Activated T-cell treated with anti-CD3 and anti-CD28 coated beads, Interleukin-2, amount 50 U/mL, for 24 hours (primary cell): ENCODE data around the gene AQR.
A peak's percentile ranks its signal among the peaks of the same experiment; 100 is the strongest.
"Not testable (repeated sequence)": the region's sequence is repeated elsewhere in the genome, so short reads cannot be mapped to it uniquely, and the experiment has no call there.

ENCODE experiments used
- DNase-seq: peaks from one replicate; pipeline ENCODE4 v3.0.0-alpha.2; 2020
- H3K27ac Mint-ChIP-seq: 2 replicates; pipeline ENCODE4 v1.8.0; 2020; ENCODE audit warnings: mild to moderate bottlenecking, mixed read lengths
- H3K27me3 Mint-ChIP-seq: 2 replicates; pipeline ENCODE4 v1.8.0; 2020; ENCODE audit warnings: mixed read lengths
- H3K36me3 Mint-ChIP-seq: 2 replicates; pipeline ENCODE4 v1.8.0; 2020; ENCODE audit warnings: low read depth, mixed read lengths
- H3K4me1 Mint-ChIP-seq: 2 replicates; pipeline ENCODE4 v1.8.0; 2020; ENCODE audit warnings: low read depth, mixed read lengths
- H3K4me3 Mint-ChIP-seq: 2 replicates; pipeline ENCODE4 v1.8.0; 2020; ENCODE audit warnings: mild to moderate bottlenecking, moderate library complexity, mixed read lengths
- H3K9me3 Mint-ChIP-seq: 2 replicates; pipeline ENCODE4 v1.8.0; 2020; ENCODE audit warnings: mixed read lengths

Gene AQR

DNA sequence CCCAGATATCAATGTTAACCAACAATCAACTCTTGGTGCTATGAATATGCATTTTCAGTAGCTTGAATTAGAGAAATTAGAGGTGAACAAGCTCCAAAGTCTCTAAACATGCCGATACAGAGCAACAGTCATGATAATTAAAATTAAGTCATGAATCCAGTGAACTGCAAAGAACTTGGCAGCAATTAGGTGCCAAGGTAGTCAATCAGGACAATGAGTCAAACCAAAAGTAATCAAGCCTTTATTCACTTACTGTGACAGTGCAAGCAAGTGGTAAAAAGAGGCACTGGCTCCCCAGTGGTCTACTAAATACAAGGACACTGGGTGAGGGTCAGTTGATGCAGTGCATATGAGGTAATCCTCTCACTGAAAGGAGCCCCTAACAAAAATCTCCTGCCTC is 16.8 kb upstream of the AQR start:
- Mint-ChIP-seq H3K27me3 (no peaks in the 10 kb centered on the region), H3K36me3 (peaks cover 65% of the 10 kb centered on the region), H3K9me3 (no peaks in the 10 kb centered on the region), H3K4me3 (peak overlapping the region; percentile 97), H3K27ac (peak overlapping the region; percentile 98), H3K4me1 (peaks cover 50% of the 10 kb centered on the region)
- no peak for DNase-seq

DNA sequence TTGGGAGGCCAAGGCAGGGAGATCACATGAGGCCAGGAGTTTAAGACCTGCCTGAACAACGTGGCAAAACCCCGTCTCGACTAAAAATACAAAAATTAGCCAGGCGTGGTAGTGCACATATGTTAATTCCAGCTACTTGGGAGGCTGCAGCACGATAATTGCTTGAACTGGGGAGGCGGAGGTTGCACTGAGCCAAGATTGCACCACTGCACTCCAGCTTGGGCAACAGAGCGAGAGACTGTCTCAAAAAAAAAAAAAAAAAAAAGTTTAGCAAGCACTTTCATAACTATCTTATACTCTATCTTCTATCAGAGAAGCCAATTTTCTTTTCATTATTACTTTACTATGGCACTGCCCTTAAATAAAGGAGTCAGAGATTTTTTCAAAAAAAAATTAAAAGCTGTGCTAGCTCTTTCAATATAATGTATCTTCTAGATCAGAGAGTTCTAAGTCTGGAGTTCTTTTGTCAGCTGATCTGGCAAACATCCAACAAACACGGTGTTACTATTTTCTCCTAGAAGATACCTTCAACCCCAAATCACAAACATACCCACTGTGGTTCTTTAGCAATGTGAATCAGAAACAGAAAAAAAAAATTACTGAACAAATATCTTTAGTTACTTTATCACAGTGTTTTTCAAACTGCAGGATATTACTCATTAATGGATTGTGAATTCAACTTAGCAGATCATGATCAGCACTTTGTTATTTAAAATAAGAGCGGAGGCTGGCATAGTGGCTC is 15.5 kb upstream of the AQR start:
- H3K4me3 Mint-ChIP-seq = peak overlapping the region; percentile 66
- H3K27me3 Mint-ChIP-seq = no peaks in the 10 kb centered on the region
- H3K27ac Mint-ChIP-seq = peak overlapping the region; percentile 86
- H3K36me3 Mint-ChIP-seq = peaks cover 76% of the 10 kb centered on the region
- H3K4me1 Mint-ChIP-seq = peaks cover 53% of the 10 kb centered on the region
- H3K9me3 Mint-ChIP-seq = no peaks in the 10 kb centered on the region
- no peak for DNase-seq

DNA sequence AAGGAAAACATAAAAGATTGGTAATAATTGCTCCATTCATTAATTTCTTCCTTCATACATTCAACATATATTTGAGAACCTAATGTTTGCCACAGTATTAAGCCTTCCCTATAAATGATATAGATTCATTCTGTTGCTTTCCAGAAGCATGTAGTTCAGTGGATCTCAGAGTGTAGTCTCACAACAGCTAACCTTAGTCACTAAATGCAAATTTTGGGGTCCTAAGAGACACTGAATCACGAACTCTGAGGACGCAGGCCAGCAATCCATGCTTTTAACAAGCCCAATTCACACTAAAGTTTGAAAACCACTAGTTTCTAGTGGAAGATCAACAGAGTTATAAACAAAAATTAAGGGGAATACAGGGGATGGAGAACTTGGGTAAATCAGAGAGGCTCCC is 7.2 kb upstream of the AQR start:
- H3K27ac Mint-ChIP-seq = peak overlapping the region; percentile 63
- DNase-seq = no peak
- H3K9me3 Mint-ChIP-seq = no peaks in the 10 kb centered on the region
- H3K36me3 Mint-ChIP-seq = peaks cover 40% of the 10 kb centered on the region
- no peaks in the 10 kb centered on the region for H3K27me3 Mint-ChIP-seq
- peaks cover 20% of the 10 kb centered on the region for H3K4me1 Mint-ChIP-seq
- H3K4me3 Mint-ChIP-seq = no peak overlapping the region

DNA sequence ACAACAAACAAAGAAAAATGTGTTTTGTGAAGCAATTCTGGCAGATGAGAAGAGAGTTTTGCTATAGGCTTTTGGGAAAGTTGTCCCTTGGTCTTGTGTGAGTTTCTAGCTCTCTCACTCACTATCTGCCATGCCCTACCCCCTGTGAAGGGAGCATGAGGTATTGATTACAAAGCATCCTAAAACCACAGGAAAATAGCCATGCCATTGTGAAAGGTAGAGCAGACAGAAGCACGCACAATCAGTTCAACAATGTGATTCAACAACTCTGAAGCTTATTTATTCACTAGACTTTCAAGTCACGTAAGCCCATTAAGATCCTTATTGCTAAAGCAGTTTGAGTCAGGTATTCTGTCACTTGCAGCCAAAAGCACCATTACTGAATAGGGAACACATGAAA is 6.5 kb upstream of the AQR start:
- Mint-ChIP-seq H3K27ac (peak overlapping the region; percentile 3), H3K4me1 (peaks cover 14% of the 10 kb centered on the region), H3K4me3 (no peak overlapping the region)

DNA sequence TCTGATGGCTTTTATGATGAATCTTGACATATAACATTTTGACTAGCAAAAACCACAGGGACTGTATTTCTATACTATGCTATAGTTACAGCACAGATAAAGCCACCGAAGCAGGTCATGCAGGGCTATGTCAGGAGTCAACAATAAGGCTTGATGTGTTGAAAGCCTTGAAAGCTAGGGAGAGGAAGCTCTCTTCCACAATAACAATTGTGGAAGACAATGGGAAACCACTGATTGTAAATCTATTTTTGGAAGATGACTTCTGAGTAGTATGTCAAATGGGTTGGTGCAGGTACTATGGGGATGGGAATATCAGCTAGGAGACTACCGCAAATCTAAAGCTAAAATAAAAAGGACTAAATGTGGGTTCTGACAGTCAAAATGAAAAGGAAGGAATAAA is 4.0 kb upstream of the AQR start:
- H3K36me3 Mint-ChIP-seq = peaks cover 32% of the 10 kb centered on the region
- DNase-seq = no peak
- H3K4me1 Mint-ChIP-seq = peaks cover 22% of the 10 kb centered on the region
- no peaks in the 10 kb centered on the region for H3K9me3 Mint-ChIP-seq
- H3K4me3 Mint-ChIP-seq = no peak overlapping the region
- H3K27me3 Mint-ChIP-seq = no peaks in the 10 kb centered on the region
- H3K27ac Mint-ChIP-seq = no peak overlapping the region

More for the DNA sequence above, 6.5 kb upstream of the AQR start:
- no peak for DNase-seq
- Mint-ChIP-seq H3K9me3 (no peaks in the 10 kb centered on the region), H3K36me3 (peaks cover 34% of the 10 kb centered on the region), H3K27me3 (no peaks in the 10 kb centered on the region)

DNA sequence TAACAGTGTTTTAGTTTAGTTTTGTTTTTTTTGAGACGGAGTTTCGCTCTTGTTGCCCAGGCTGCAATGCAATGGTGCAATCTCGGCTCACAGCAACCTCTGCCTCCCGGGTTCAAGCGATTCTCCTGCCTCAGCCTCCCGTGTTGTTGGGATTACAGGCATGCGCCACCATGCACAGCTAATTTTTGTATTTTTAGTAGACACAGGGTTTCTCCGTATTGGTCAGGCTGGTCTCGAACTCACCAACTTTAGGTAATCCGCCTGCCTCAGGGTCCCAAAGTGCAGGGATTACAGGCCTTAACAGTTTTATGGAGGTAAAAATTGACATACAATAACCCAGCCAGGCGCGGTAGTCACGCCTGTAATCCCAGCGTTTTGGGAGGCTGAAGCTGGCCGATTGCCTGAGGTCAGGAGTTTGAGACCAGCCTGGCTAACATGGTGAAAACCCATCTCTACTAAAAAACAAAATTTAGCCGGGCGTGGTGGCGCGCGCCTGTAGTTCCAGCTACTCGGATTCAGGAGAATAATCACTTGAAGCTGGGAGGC is 629 bp upstream of the AQR start:
- Mint-ChIP-seq H3K27ac (peak overlapping the region; percentile 98), H3K4me1 (peaks cover 36% of the 10 kb centered on the region), H3K36me3 (peaks cover 37% of the 10 kb centered on the region), H3K4me3 (peak overlapping the region; percentile 100)
- H3K9me3 Mint-ChIP-seq, H3K27me3 Mint-ChIP-seq, DNase-seq: not testable (repeated sequence)

DNA sequence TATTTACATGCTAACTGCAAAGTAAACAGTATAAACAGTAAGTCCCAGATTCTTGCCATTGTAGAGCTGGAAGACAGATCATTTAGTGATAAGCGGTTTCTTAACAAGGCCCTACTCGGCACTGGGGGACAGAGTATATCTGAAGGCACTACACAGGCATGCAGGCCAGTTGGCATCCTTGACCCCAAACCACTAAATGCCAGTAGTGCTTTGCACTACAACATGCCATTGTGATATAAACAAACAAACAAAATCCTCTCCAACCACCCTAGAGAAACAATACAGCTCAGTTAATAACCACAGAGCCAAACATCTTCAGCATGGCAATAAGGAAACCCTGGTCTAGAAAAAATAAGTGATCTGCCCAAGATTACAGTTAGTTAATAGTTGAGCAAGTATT is 5.3 kb downstream of the AQR start:
- Mint-ChIP-seq H3K4me1 (peaks cover 51% of the 10 kb centered on the region), H3K4me3 (no peak overlapping the region), H3K36me3 (peaks cover 77% of the 10 kb centered on the region), H3K27me3 (no peaks in the 10 kb centered on the region), H3K27ac (peak overlapping the region; percentile 27), H3K9me3 (no peaks in the 10 kb centered on the region)
- no peak for DNase-seq

DNA sequence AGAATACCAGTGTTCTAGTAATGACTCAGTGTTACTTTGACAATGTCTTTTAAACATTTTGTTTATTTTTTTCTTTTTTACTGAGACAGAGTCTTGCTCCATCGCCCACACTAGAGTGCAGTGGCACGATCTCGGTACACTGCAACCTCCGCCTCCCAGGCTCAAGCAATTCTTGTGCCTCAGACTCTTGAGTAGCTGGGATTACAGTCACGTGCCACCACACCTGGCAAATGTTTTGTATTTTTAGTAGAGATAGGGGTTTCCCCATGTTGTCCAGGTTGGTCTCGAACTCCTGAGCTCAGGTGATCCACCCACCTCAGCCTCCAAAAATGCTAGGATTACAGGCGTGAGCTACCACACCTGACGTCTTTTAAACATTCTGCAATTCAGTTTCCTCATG is 15.7 kb downstream of the AQR start:
- Mint-ChIP-seq H3K36me3 (peaks cover 70% of the 10 kb centered on the region), H3K4me3 (no peak overlapping the region), H3K9me3 (no peaks in the 10 kb centered on the region), H3K27ac (peak overlapping the region; percentile 30), H3K27me3 (no peaks in the 10 kb centered on the region), H3K4me1 (peaks cover 22% of the 10 kb centered on the region)
- DNase-seq = no peak

DNA sequence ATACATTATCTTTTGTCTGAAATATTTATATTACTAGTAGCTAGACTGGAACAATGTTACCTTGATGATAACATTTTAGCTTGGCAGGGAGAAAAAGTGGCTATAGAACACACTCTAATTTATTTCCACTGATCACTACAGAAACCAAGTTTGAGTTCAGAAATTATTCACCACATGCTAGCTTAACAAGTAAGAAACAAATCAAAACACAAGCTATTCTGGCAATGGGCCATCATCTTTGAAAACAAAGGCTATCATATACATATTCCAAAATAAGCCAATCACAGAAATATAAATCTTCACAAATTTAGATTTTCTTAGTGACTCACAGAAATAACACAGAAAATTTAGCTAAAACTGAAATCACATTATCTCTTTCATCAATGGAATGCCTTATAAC is 17.1 kb downstream of the AQR start:
- no peak overlapping the region for H3K4me3 Mint-ChIP-seq
- no peaks in the 10 kb centered on the region for H3K27me3 Mint-ChIP-seq
- H3K27ac Mint-ChIP-seq = peak overlapping the region; percentile 47
- peaks cover 75% of the 10 kb centered on the region for H3K36me3 Mint-ChIP-seq
- no peaks in the 10 kb centered on the region for H3K9me3 Mint-ChIP-seq
- DNase-seq = no peak
- H3K4me1 Mint-ChIP-seq = peaks cover 21% of the 10 kb centered on the region

DNA sequence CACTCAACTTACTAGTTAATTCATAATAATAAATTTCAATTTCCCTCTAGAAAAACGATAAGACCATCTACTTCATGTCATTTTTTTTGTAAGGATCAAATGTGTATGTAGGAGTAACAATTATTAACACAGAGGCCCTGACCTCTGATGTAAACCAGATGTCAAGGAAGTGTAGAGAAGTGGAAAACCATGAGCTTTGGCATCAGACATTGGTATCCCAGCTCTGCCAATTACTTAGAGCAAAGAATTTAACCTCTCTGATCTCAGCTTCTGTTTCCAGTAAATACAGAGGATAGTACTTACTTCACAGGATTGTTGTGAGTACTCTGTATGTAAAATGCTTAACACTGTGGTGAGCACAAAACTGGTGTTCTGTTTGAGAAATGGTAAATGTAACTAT is 17.5 kb downstream of the AQR start:
- peaks cover 21% of the 10 kb centered on the region for H3K4me1 Mint-ChIP-seq
- no peaks in the 10 kb centered on the region for H3K27me3 Mint-ChIP-seq
- DNase-seq = no peak
- H3K36me3 Mint-ChIP-seq = peaks cover 75% of the 10 kb centered on the region
- H3K27ac Mint-ChIP-seq = peak overlapping the region; percentile 59
- H3K4me3 Mint-ChIP-seq = no peak overlapping the region
- no peaks in the 10 kb centered on the region for H3K9me3 Mint-ChIP-seq

DNA sequence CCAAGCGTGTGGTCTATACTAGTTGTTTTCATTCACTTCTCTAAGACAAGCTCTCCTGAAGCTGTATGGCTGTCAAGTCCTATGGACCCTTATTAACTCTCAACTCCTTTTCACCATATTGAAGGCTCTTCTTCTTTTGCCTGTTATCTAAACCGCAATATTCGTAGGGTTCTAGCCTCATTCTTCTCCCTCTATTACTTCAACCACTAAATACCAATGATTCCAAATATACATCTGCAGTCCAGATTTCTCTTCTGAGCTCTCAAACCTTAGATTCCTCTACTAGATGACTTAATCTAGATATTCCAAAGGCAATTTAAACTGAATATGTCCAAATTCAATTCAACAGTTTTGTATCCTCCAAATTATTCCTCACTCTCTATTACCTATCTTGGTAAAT is 24.6 kb downstream of the AQR start:
- peaks cover 71% of the 10 kb centered on the region for H3K36me3 Mint-ChIP-seq

DNA sequence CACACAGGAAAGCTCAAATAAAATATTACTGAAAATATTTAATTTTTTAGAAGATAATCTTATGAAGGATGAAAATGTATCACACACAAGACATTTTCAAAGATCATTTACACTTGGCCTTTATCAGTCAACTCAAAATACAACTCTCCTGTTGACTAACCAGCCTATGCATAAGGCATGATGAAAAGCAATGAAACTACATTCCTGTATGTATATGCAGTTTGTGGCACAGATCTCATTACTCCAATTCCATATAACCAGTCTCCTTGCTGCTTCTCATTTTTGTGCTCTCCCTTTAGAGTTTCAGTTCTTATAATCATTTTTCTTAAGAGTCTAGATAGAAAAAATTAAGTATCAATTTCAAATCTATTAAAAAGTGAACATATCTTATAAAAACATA is 25.8 kb downstream of the AQR start:
- peaks cover 79% of the 10 kb centered on the region for H3K36me3 Mint-ChIP-seq
- H3K27ac Mint-ChIP-seq = no peak overlapping the region
- no peaks in the 10 kb centered on the region for H3K9me3 Mint-ChIP-seq
- no peaks in the 10 kb centered on the region for H3K27me3 Mint-ChIP-seq
- no peak overlapping the region for H3K4me3 Mint-ChIP-seq
- DNase-seq = no peak
- H3K4me1 Mint-ChIP-seq = no peaks in the 10 kb centered on the region

More for the DNA sequence above, 24.6 kb downstream of the AQR start:
- Mint-ChIP-seq H3K4me1 (no peaks in the 10 kb centered on the region), H3K27me3 (no peaks in the 10 kb centered on the region), H3K27ac (no peak overlapping the region), H3K4me3 (no peak overlapping the region), H3K9me3 (no peaks in the 10 kb centered on the region)
- DNase-seq = no peak

DNA sequence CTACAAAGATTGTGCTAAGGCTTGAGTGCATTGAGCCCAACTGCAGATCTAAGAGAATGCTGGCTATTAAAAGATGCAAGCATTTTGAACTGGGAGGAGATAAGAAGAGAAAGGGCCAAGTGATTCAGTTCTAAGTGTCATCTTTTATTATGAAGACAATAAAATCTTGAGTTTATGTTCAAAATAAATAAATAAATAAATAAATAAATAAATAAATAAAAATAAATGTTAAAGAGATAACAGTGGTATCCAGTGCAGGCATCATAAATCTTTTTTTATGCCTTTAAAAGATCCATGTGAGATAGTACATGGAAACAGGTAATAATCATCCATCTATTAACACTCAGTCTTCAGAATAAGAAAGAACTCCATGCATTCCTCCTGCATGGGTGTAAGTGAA is 26.3 kb downstream of the AQR start:
- peaks cover 79% of the 10 kb centered on the region for H3K36me3 Mint-ChIP-seq

DNA sequence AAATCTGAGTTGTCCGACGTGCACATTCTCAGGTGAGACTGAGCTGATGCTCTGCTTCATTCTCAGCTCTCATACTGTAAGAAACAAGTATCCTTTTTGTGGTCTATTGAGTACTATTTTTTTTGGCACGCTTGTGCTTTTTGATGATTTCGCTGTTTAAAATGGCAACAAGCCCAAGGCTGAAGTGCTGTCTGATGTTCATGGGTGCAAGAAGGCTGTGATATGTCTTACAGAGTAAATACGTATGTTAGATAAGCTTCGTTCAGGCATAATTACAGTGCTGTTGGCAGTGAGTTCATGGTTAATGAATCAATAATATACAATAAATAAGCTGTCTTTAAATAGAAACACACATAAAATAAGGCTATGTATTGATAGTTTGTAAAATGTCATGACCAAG is 27.2 kb downstream of the AQR start:
- H3K9me3 Mint-ChIP-seq = no peaks in the 10 kb centered on the region
- peaks cover 78% of the 10 kb centered on the region for H3K36me3 Mint-ChIP-seq
- H3K27me3 Mint-ChIP-seq = no peaks in the 10 kb centered on the region
- no peaks in the 10 kb centered on the region for H3K4me1 Mint-ChIP-seq
- no peak for DNase-seq
- H3K27ac Mint-ChIP-seq = no peak overlapping the region
- H3K4me3 Mint-ChIP-seq = no peak overlapping the region

More for the DNA sequence above, 26.3 kb downstream of the AQR start:
- H3K9me3 Mint-ChIP-seq, H3K27ac Mint-ChIP-seq, DNase-seq, H3K4me3 Mint-ChIP-seq, H3K4me1 Mint-ChIP-seq, H3K27me3 Mint-ChIP-seq: not testable (repeated sequence)

DNA sequence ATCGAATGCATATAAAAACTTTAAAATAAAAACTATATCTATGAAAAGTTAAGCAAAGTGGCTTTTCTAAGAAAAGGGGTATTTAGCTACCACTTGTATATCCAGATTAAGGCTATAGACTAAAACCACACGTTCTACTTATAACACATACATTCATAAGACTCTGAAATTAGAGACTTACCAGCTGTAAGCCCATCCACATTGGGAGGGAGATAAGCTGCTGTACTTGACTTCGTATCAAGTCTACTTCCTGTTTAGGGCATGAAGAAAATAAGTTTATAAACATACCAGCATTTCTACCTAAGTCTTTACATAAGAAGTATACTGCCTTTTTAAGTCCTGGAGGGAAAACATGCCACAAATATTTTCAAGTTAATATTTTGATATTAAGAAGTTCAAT is 27.7 kb downstream of the AQR start:
- H3K36me3 Mint-ChIP-seq = peaks cover 84% of the 10 kb centered on the region

More for the DNA sequence above, 27.7 kb downstream of the AQR start:
- no peak overlapping the region for H3K4me3 Mint-ChIP-seq
- DNase-seq = no peak
- H3K9me3 Mint-ChIP-seq = no peaks in the 10 kb centered on the region
- no peak overlapping the region for H3K27ac Mint-ChIP-seq
- no peaks in the 10 kb centered on the region for H3K27me3 Mint-ChIP-seq
- H3K4me1 Mint-ChIP-seq = no peaks in the 10 kb centered on the region
